NCI-H82 treated with DMSO at 0.1 percent for 48 hours (cell line): ENCODE measurements around the gene TCF21.
"Not testable (repeated sequence)": the region's sequence is repeated elsewhere in the genome, so short reads cannot be mapped to it uniquely, and the experiment has no call there.

Experiments
- DNase-seq: peaks from one replicate; lab custom pipeline; 2025; ENCODE audit not compliant: unreplicated experiment; lab: John Stamatoyannopoulos, UW

Gene TCF21

DNA sequence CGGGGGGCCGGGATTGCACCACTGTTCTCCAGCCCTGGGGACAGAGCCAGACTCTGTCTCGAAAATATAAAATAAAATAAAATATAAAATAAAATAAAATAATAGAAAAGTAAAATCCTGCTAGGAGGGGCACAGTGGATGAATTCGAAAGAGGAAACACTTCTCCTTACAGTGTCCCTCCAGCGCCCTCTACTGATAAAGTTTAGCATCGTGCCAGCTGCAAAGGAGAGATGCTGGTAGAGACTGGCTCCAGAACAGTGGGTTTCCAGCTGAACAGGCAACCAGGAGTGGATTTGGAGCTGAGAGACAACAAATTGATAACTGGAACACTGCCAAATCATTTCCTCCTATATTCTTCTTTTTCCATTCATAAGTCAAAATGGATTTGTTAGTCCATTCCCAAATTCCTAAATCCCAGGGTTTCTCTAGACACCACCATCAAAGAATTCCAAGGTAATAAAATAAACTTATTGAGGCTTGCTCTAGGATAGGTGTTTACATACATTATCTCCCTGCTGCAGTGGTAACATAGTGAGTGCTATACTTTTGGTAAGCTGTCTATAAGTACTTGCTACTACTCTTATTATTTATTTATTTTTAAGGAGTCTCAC is 32.4 kb downstream of the TCF21 start:
- peak; percentile 60 for DNase-seq

DNA sequence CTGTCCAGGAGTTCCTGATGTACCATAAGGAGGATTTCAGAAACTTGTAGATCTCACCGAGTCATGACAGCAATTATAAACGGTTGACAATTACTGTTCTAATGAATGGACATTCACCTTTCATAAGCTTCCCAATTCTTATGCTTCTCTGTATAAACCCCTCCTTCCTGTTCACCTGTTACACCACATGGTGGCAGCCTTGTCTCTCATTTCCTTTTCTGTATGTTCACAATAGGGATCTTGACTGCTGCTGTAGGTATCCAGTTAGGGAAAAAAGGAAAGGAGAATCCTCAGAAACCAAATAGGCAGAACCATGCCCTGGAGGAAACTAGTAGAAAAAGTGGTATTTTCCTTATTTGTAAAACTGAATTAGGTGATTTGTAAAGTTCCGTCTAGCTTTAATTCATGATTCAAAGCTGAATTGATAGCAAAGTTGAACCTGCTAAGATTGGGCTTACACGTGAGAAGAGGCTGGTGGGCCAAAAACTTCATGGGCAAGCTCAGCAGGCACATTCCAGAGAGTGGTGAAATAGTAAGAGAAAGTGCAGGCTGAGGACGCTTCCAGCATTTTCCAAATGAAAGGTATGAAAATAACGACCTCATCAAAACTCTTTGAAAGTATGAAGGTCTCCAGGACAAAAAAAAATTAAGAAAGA is 35.2 kb downstream of the TCF21 start:
- DNase-seq, result peak; percentile 71

DNA sequence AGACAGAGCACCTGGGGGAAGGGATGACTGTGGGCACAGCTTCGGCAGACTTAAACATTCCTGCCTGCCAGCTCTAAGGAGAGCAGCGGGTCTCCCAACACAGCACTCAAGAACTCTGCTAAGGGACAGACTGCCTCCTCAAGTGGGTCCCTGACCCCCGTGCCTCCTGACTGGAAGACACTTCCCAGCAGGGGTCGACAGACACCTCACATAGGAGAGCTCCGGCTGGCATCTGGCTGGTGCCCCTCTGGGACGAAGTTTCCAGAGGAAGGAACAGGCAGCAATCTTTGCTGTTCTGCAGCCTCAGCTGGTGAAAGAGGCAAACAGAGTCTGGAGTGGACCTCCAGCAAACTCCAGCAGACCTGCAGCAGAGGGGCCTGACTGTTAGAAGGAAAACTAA is 42.3 kb downstream of the TCF21 start:
- not testable (repeated sequence) for DNase-seq

DNA sequence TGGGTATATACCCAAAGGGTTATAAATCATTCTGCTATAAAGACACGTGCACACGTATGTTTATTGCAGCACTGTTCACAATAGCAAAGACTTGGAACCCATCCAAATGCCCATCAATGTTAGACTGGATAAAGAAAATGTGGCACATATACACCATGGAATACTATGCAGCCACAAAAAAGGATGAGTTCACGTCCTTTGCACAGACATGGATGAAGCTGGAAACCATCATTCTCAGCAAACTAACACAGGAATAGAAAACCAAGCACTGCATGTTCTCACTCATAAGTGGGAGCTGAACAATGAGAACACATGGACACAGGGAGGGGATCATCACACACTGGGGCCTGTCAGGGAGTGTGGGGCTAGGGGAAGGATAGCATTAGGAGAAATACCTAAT is 47.4 kb downstream of the TCF21 start:
- not testable (repeated sequence) for DNase-seq

DNA sequence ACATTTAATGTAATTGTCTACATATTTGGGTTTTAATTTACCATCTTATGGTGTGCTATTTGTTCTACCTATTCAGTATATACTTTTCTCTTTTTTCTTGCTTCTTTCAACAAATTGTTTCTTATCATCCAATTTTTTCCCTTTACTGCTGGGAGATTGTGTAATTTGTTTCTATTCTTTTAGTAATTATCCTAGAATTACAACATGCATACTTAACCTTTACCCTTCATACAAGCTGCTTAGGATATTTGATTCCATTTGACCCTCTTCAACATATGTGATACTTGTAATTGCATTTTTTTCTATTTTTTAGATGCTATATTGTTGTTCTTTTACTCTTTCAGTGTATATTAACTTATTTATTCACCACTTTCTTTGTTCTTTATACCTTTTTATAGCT is 49.0 kb downstream of the TCF21 start:
- no peak for DNase-seq

GRCh38 chr6:133938533-133938932 is 49.6 kb downstream of the TCF21 start:
- no peak for DNase-seq

DNA sequence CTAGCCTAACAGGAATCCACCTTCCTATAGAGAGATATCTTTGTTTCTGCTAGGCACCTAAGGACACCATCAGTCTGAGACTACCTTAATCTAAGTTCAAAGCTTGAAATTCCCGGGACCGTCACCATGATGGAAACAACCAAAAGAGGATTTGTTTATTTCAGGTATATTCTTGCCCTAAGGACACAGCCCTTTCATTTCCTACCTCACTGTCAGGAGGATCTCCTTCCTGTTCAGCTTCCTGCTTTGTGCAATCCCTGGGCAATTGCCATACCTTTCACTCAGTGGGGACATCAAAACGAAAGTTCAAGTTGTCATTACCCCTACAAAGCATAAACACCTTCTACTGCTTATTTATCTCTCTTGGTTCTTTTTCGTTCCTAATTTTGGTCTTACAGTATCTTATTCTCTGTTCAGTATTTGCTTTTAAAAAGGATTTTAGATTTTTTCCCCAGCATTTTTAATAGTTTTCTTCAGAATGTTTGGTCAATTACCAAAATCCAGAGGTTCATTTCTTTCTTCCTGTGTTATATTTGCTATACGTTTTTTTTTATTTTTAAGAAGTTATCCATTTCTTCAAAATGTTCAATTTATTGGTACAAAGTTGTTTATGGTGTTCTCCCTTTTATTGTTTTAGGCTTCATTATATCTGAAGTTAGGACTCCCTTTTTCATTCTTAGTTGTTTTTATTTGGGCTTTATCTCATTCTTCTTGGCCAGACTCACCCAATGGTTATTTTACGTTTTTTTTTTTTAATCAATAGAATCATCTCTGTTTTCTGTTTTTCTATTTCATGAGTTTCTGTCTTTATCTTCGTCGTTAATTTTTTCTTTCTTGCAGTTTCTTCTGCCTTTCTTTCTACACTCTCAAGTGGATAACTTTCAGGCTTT is 51.1 kb downstream of the TCF21 start:
- DNase-seq, result no peak
